GM23338 (cell line): ENCODE measurements around the gene FAM78A. TPM values are rescaled to one million over a fixed set of nuclear protein-coding genes. Genes with fewer than 3 reads are reported as not detected.

Source experiments
- ATAC-seq: fragments of 200-7000 bp; cut with Tn5 transposase; 3 replicates; pipeline ENCODE4 v1.9.1; 2020
- DNase-seq: peaks from one replicate; pipeline ENCODE4 v3.0.0-alpha.2; 2015; ENCODE audit warnings: low spot score
- H2AFZ ChIP-seq: fragments of 200-600 bp; sonication (generic); 2 replicates; pipeline ENCODE4 v1.8.0; 2016; ENCODE audit warnings: antibody characterized with exemption, mild to moderate bottlenecking, moderate library complexity
- H3F3A ChIP-seq: fragments of 200-600 bp; sonication (generic); replicated peaks from 2 replicates; pipeline ENCODE4 v1.8.0; 2017; ENCODE audit warnings: antibody characterized with exemption, mixed run types, low read depth
- H3K27ac ChIP-seq: fragments of 200-600 bp; sonication (generic); 2 replicates; pipeline ENCODE4 v1.6.1; 2016; ENCODE audit warnings: low read depth
- H3K27me3 ChIP-seq: fragments of 200-600 bp; sonication (generic); 2 replicates; pipeline ENCODE4 v1.8.0; 2016; ENCODE audit warnings: mild to moderate bottlenecking, mixed run types, moderate library complexity; ENCODE audit not compliant: insufficient read depth
- H3K36me3 ChIP-seq: fragments of 200-600 bp; sonication (generic); 2 replicates; pipeline ENCODE4 v1.8.0; 2016; ENCODE audit warnings: mild to moderate bottlenecking; ENCODE audit not compliant: insufficient read depth
- H3K4me1 ChIP-seq: fragments of 200-600 bp; sonication (generic); 2 replicates; pipeline ENCODE4 v1.8.0; 2016; ENCODE audit warnings: mild to moderate bottlenecking, moderate library complexity; ENCODE audit not compliant: insufficient read depth
- H3K4me2 ChIP-seq: fragments of 200-600 bp; sonication (generic); 2 replicates; pipeline ENCODE4 v1.7.1; 2017; ENCODE audit warnings: mixed run types
- H3K4me3 ChIP-seq: fragments of 200-600 bp; sonication (generic); 2 replicates; pipeline ENCODE4 v1.6.1; 2016; ENCODE audit warnings: mixed run types
- H3K79me2 ChIP-seq: fragments of 200-600 bp; sonication (generic); replicated peaks from 2 replicates; pipeline ENCODE4 v1.8.0; 2017; ENCODE audit warnings: mild to moderate bottlenecking; ENCODE audit not compliant: insufficient read depth
- H3K9me2 ChIP-seq: fragments of 200-600 bp; sonication (generic); 2 replicates; pipeline ENCODE4 v1.8.0; 2017; ENCODE audit not compliant: insufficient read depth
- H4K20me1 ChIP-seq: fragments of 200-600 bp; sonication (generic); replicated peaks from 2 replicates; pipeline ENCODE4 v1.8.0; 2017; ENCODE audit warnings: mild to moderate bottlenecking; ENCODE audit not compliant: insufficient read depth
- H3K27ac Mint-ChIP-seq: 2 replicates; pipeline ENCODE4 v1.8.0; 2020; ENCODE audit warnings: inconsistent platforms, mild to moderate bottlenecking, moderate library complexity, mixed read lengths
- H3K27me3 Mint-ChIP-seq: 3 replicates; pipeline ENCODE4 v1.8.0; 2022; ENCODE audit warnings: low read depth, mild to moderate bottlenecking, moderate library complexity, mixed read lengths, inconsistent platforms; ENCODE audit not compliant: insufficient read depth, poor library complexity
- H3K36me3 Mint-ChIP-seq: 3 replicates; pipeline ENCODE4 v1.8.0; 2021; ENCODE audit warnings: low read depth, mild to moderate bottlenecking, inconsistent platforms, moderate library complexity, mixed read lengths
- H3K4me1 Mint-ChIP-seq: 3 replicates; pipeline ENCODE4 v1.8.0; 2020; ENCODE audit warnings: mild to moderate bottlenecking, inconsistent platforms, mixed read lengths
- H3K4me3 Mint-ChIP-seq: 3 replicates; pipeline ENCODE4 v1.8.0; 2021; ENCODE audit warnings: moderate library complexity, mild to moderate bottlenecking, inconsistent platforms, mixed read lengths
- H3K9me3 Mint-ChIP-seq: 3 replicates; pipeline ENCODE4 v1.8.0; 2020; ENCODE audit warnings: moderate library complexity, mild to moderate bottlenecking, inconsistent platforms, mixed read lengths
- CREB1 ChIP-seq: fragments of 250-450 bp; sonication (Bioruptor Pico); IDR thresholded peaks from 2 replicates; pipeline ENCODE4 v1.5.0; 2020; ENCODE audit warnings: low read depth, mild to moderate bottlenecking, moderate library complexity
- EZH2 ChIP-seq: fragments of 200-600 bp; sonication (generic); IDR thresholded peaks from one replicate; pipeline ENCODE4 v1.8.0; 2017; ENCODE audit warnings: antibody characterized with exemption, mild to moderate bottlenecking, low read depth; ENCODE audit not compliant: unreplicated experiment
- EZH2phosphoT487 ChIP-seq: fragments of 200-600 bp; sonication (generic); IDR thresholded peaks from one replicate; pipeline ENCODE4 v1.8.1; 2018; ENCODE audit warnings: antibody characterized with exemption; ENCODE audit not compliant: unreplicated experiment
- JUNB ChIP-seq: IDR thresholded peaks from one replicate; pipeline ENCODE4 v1.6.1; 2016; ENCODE audit warnings: antibody characterized with exemption; ENCODE audit not compliant: unreplicated experiment
- NANOG ChIP-seq: IDR thresholded peaks from 2 replicates; pipeline ENCODE4 v1.6.1; 2016; ENCODE audit warnings: antibody characterized with exemption, borderline replicate concordance
- POLR2AphosphoS5 ChIP-seq: IDR thresholded peaks from 2 replicates; pipeline ENCODE4 v1.6.1; 2016; ENCODE audit warnings: antibody characterized with exemption, low read depth
- STAT1 ChIP-seq: IDR thresholded peaks from one replicate; pipeline ENCODE4 v1.6.1; 2016; ENCODE audit warnings: antibody characterized with exemption; ENCODE audit not compliant: unreplicated experiment
- ZNF114 ChIP-seq: fragments of 250-450 bp; sonication (Bioruptor Pico); IDR thresholded peaks from 2 replicates; pipeline ENCODE4 v1.5.0; 2020; ENCODE audit warnings: mild to moderate bottlenecking, moderate library complexity
- ZNF331 ChIP-seq: fragments of 250-450 bp; sonication (Bioruptor Pico); IDR thresholded peaks from 2 replicates; pipeline ENCODE4 v1.5.0; 2020; ENCODE audit warnings: low read depth, mild to moderate bottlenecking, moderate library complexity
- ZNF462 ChIP-seq: fragments of 250-450 bp; sonication (Bioruptor Pico); IDR thresholded peaks from 2 replicates; pipeline ENCODE4 v1.5.0; 2020; ENCODE audit warnings: mild to moderate bottlenecking, moderate library complexity
- polyA plus RNA-seq: library from polyadenylated mRNA; unstranded; fragments of >200 nt; fragmentation: Nextera tagmentation; extraction: Ambion mirVana; gene quantifications from 2 replicates; pipeline ENCODE4 v1.2.1, GENCODE V29; 2016
- total RNA-seq: library from RNA; depleted of rRNA; stranded (reverse); fragments of >200 nt; shearing (Covaris generic); gene quantifications from 2 replicates; pipeline ENCODE4 v1.2.3, GENCODE V29; 2014
- TF ChIP-seq, protein P1 (sequence below): IDR thresholded peaks from 2 replicates; pipeline ENCODE4 v1.6.1; 2016; ENCODE audit warnings: antibody characterized with exemption
- TF ChIP-seq, protein P2 (sequence below), 2 experiments: fragments of 200-600 bp in 1 of 2; sonication (generic) in 1 of 2; conservative IDR thresholded peaks; 2 replicates each; pipeline versions ENCODE4 v1.5.1 to v1.6.1; 2016 to 2017; ENCODE audit warnings: antibody characterized with exemption in 2 of 2, low read depth in 2 of 2, mild to moderate bottlenecking in 2 of 2, moderate library complexity in 1 of 2
- TF ChIP-seq, protein P3 (sequence below): IDR thresholded peaks from one replicate; pipeline ENCODE4 v1.6.1; 2018; ENCODE audit warnings: antibody characterized with exemption; ENCODE audit not compliant: unreplicated experiment

FAM78A gene
- total and polyA plus RNA-seq, 2 experiments from 2014 or later, result 0.57 to 2.1 TPM

DNA sequence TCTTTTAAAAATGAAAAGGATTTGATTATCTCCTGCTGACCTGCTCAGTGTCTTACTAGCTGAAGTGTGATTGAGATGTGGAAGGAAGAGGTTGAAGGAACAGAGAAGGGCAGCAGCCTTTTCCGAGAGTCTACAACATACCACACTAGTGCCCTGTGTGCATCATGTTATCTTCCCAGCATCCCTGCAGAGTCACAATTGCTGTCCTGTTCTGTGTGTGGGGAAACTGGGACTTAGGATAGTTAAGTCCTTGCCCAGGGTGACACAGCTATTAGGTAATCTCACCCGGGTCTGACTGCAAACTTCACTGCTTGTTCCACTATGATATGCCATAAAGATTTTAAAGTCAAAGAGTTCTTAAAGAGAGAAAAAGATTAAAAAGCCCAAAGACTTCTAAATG lies 55.8 kb downstream of the FAM78A start:
- no peaks in the 10 kb centered on the region for H3K27me3 Mint-ChIP-seq

More for the DNA sequence above, 55.8 kb downstream of the FAM78A start:
- no peak overlapping the region for H3K4me3 ChIP-seq
- ATAC-seq (peak; percentile 43; the same call in 1 of the 3 replicates), DNase-seq (no peak)
- Mint-ChIP-seq H3K4me3 (no peak overlapping the region), H3K27ac (peak overlapping the region; percentile 31; the same call in 1 of the 2 replicates), H3K4me1 (peaks cover 27% of the 10 kb centered on the region), H3K36me3 (peaks cover 9% of the 10 kb centered on the region; the same call in 2 of the 3 replicates), H3K9me3 (no peaks in the 10 kb centered on the region)
- H4K20me1 ChIP-seq, result no peaks in the 10 kb centered on the region
- no peaks in the 10 kb centered on the region for H3K27me3 ChIP-seq
- no peaks in the 10 kb centered on the region; the same call in 1 of the 2 replicates for H3K36me3 ChIP-seq
- H3F3A ChIP-seq, result no peaks in the 10 kb centered on the region
- peak overlapping the region; percentile 7; the same call in 1 of the 2 replicates for H3K4me2 ChIP-seq
- H3K4me1 ChIP-seq, result peaks cover 16% of the 10 kb centered on the region
- no peak overlapping the region for H2AFZ ChIP-seq
- no peaks in the 10 kb centered on the region for H3K79me2 ChIP-seq
- TF ChIP-seq, protein P1, sequence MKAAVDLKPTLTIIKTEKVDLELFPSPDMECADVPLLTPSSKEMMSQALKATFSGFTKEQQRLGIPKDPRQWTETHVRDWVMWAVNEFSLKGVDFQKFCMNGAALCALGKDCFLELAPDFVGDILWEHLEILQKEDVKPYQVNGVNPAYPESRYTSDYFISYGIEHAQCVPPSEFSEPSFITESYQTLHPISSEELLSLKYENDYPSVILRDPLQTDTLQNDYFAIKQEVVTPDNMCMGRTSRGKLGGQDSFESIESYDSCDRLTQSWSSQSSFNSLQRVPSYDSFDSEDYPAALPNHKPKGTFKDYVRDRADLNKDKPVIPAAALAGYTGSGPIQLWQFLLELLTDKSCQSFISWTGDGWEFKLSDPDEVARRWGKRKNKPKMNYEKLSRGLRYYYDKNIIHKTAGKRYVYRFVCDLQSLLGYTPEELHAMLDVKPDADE, result no peak
- TF ChIP-seq ZNF114 (CRISPR knock-in tag) (no peak), ZNF462 (no peak), NANOG (no peak), POLR2AphosphoS5 (no peak), CREB1 (no peak), JUNB (no peak), EZH2 (no peak), STAT1 (no peak), EZH2phosphoT487 (no peak), ZNF331 (CRISPR knock-in tag) (no peak)
- TF ChIP-seq, protein P2, sequence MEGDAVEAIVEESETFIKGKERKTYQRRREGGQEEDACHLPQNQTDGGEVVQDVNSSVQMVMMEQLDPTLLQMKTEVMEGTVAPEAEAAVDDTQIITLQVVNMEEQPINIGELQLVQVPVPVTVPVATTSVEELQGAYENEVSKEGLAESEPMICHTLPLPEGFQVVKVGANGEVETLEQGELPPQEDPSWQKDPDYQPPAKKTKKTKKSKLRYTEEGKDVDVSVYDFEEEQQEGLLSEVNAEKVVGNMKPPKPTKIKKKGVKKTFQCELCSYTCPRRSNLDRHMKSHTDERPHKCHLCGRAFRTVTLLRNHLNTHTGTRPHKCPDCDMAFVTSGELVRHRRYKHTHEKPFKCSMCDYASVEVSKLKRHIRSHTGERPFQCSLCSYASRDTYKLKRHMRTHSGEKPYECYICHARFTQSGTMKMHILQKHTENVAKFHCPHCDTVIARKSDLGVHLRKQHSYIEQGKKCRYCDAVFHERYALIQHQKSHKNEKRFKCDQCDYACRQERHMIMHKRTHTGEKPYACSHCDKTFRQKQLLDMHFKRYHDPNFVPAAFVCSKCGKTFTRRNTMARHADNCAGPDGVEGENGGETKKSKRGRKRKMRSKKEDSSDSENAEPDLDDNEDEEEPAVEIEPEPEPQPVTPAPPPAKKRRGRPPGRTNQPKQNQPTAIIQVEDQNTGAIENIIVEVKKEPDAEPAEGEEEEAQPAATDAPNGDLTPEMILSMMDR (conservative IDR thresholded peaks at IDR 0.05; ENCODE audit: low read depth in 2 of 2), result no peak
- TF ChIP-seq, protein P3, sequence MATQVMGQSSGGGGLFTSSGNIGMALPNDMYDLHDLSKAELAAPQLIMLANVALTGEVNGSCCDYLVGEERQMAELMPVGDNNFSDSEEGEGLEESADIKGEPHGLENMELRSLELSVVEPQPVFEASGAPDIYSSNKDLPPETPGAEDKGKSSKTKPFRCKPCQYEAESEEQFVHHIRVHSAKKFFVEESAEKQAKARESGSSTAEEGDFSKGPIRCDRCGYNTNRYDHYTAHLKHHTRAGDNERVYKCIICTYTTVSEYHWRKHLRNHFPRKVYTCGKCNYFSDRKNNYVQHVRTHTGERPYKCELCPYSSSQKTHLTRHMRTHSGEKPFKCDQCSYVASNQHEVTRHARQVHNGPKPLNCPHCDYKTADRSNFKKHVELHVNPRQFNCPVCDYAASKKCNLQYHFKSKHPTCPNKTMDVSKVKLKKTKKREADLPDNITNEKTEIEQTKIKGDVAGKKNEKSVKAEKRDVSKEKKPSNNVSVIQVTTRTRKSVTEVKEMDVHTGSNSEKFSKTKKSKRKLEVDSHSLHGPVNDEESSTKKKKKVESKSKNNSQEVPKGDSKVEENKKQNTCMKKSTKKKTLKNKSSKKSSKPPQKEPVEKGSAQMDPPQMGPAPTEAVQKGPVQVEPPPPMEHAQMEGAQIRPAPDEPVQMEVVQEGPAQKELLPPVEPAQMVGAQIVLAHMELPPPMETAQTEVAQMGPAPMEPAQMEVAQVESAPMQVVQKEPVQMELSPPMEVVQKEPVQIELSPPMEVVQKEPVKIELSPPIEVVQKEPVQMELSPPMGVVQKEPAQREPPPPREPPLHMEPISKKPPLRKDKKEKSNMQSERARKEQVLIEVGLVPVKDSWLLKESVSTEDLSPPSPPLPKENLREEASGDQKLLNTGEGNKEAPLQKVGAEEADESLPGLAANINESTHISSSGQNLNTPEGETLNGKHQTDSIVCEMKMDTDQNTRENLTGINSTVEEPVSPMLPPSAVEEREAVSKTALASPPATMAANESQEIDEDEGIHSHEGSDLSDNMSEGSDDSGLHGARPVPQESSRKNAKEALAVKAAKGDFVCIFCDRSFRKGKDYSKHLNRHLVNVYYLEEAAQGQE, result no peak
- H3K27ac ChIP-seq, result peak overlapping the region; percentile 30
- no peaks in the 10 kb centered on the region for H3K9me2 ChIP-seq
